HG03432 (cell line): Measurements from ENCODE around the gene ABCA4.
"Not testable (repeated sequence)": the region's sequence is repeated elsewhere in the genome, so short reads cannot be mapped to it uniquely, and the experiment has no call there.

Source experiments
- ATAC-seq: cut with Tn5 transposase; IDR thresholded peaks from one replicate; pipeline ENCODE4 v1.9.1; 2021; ENCODE audit warnings: mild to moderate bottlenecking, moderate library complexity; ENCODE audit not compliant: unreplicated experiment

Gene ABCA4

DNA sequence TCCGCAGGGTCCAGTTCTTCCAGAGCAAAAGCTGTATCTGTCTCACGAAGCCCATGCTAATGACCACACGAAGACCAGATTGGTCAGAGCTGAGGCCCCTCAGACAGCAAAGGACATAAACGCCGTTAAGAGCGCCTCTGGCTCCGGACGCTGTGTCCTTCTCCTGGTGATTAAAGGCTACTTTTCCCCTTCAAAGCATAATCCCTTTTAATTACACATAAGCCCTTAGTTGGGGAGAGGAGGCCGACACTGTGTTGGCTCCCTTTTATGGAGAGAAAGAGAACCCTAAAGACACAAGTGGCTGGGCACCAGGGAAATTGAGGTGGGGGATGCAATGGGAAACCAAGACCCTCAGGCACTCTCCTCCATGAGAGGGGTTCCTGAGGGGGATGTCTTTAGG lies at the start of gene ABCA4:
TSS of gene ABCA4 (minus strand) at position 158 of the 400 bp plus-strand sequence. CDS start at position 55, 103 bp downstream.
- ATAC-seq, result no peak

DNA sequence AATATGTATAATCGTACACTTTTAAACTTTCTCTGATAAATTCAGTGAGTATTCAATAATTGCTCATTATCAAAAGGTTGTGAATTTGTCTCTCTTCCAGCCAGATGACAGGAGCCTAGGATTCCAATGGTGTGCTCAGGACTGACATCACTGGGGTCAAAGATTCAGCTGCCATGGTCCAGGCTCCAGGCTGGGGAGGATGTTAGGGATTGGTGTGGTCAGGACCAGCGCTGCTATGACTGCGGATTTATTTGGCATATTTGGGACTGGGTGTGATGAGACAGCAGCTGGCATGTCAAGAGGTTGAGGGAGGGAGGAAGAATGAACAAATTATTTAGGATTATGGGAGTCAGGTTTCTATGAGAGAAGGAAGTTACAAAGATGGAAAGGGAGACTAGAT lies 48.2 kb upstream of the ABCA4 start:
- no peak for ATAC-seq

DNA sequence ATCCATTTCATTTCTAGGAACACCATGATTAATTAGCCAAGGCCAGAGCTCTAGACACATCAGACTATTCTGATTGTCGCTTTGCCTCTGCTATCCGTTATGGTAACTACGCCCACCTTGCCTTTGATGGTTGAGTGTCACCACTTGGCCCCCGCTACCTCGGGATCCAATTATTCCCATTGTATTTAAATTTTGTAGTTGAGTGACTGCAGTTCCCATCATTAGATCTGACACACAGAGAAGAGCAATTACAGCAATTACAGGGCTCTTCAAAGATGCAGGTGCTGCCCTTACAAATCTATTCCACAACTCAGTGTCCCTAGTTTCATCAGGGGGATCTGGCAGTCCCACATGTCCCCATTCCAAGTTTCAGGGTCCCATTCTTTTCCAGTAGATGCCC lies 44.9 kb upstream of the ABCA4 start:
- ATAC-seq, result no peak

DNA sequence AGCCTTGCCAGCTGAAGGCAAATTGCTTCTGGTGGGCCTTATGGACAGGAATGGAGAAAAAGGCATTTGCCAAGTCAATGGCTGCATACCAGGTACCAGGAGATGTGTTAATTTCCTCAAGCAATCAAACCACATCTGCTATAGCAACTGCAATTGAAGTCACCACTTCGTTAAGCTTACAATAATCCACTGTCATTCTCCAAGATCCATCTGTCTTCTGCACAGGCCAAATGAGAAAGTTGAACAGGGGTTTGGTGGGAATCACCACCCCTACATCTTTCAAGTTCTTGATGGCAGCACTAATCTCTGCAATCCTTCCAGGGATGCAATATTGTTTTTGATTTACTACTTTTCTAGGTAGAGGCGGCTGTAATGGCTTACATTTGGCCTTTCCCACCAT lies 43.9 kb upstream of the ABCA4 start:
- not testable (repeated sequence) for ATAC-seq

DNA sequence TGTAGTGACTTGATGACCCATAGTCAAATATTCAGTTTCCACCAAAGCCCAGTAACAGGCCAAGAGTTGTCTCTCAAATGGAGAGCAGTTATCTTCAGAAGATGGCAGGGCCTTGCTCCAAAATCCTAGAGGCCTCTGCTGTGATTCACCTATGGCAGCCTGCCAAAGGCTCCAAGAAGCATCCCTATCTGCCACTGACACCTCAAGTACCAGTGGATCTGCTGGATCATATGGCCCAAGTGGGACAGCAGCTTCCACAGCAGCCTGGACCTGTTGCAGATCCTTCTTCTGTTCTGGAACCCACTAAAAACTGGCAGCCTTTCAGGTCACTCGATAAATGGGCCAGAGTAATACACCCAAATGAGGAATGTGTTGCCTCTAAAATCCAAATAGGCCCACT lies 43.2 kb upstream of the ABCA4 start:
- not testable (repeated sequence) for ATAC-seq

DNA sequence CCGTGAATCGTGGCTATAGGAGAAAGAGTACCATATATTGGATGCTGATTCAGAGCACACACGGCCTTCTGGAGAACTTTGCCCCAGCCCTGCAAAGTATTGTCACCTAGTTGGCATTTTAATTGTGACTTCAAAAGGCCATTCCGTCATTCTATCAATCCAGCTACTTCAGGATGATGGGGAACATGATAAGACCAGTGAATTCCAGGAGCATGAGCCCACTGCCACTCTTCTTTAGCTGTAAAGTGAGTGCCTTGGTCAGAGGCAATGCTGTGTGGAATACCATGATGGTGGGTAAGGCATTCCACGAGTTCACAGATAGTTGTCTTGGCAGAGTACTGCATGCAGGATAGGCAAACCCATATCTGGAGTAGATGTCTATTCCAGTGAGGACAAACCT lies 42.3 kb upstream of the ABCA4 start:
- not testable (repeated sequence) for ATAC-seq

DNA sequence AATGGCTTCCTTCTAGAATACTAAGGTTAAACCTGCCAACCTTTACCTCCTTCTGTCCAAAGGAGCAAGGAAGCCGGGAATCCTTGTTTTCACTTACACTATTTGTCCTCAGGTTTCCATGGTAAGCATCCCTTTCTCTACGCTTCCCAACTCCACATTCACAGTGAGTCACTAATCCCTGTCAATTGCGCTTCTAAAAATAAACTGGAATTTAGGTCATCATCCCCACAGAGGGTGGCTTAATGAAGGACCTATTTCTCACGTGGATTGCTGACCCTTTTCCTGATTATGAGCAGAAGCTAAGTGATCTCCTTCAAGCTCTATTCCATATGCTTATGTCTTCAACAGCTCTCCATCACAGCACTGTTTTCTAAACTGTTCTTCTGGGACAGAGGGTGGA lies 39.9 kb upstream of the ABCA4 start:
- no peak for ATAC-seq

DNA sequence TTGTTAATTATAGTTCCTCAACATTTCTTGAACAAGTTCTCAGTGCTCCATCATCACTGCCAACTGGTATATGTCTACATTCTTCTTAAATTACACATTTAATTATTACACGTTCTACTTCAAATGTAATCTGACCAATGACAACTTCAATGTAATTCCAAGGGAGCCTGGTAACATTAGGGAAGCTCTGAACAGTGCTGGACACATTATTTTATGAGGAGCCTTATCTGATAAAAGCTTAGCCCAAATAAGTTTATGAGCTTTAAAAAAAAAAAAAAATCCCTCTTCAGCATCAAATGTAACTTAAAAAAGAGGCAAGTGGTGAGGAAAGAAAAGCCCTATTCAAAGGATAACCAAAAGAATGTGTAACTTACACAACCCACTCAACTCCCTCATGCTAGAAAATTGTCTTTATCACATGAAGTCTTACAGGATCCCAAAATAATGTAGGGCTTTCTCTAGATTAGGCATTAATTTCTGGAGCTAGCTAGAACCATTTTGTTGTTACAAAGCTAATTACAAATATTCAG lies 35.2 kb upstream of the ABCA4 start:
- no peak for ATAC-seq

DNA sequence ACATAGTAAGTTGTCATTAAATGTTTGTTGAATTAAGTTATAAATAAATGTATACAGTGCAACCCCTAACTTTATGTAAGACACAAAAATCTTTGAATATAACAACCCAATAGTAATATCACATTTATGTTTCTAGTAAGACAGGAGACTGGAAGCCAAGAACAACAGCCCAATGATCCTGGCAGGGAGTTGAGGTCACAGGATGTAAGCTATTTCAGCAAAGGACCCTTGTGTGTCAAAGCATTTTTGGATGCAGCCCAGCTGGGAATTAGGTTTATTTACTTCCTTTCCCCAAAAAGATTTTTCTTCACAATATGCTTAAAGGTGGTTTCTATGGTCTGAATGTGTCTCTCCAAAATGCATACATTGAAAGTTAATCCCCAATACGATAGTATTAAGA lies 34.0 kb upstream of the ABCA4 start:
- ATAC-seq, result no peak

DNA sequence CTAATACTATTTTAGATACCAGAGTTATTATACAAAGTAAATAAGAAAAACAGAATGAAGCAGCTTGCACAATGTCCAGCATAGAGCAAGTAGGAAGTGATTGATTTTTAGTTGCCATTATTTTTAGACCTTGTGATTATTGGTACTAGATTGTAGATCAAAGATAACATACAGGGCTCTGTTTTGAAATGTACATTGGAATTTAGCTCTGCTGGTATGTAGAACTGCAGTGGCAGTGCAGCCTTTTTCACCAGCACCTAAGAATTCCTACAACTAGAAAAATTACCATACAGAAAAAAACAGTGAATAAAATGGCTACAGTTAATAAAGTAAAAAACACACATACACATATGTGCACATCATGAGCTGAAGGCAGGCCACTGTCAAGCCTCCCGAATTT lies 32.2 kb upstream of the ABCA4 start:
- ATAC-seq, result no peak

DNA sequence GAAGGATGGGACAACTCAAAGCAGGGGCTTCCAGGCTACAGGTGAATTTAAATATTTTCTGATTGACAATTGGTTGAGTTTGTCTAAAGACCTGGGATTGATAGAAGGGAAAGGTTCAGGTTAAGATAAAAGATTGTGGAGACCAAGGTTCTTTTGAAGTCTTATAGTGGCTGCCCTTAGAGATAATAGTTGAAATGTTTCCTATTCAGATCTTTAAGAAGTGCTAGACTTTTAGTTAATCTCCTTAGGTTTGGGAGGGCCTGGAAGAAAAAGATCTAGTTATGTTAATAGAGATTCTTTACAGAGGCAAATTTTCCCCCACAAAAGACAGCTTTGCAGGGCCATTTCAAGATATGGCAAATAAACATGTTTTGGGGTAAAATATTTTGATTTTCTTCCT lies 28.2 kb upstream of the ABCA4 start:
- ATAC-seq, result not testable (repeated sequence)

DNA sequence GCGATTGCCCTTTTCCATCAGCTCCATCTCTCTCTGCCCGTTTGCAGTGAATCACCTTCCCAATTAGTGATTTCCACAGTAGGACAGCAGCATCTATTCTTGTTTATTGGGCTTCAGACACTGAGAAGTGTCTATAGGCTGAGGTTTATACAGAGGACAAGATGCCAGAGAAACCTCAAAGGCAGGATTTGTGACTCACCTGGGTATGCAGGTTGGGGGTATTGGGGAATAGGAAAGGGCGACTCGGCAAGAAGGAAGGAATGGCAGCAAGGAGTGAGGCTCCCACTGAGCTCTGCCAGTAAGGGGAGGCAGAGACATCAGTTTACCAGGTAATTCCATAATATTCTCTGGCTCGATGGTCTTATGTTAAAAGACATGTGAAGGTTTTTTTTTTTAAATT lies 25.3 kb upstream of the ABCA4 start:
- no peak for ATAC-seq

DNA sequence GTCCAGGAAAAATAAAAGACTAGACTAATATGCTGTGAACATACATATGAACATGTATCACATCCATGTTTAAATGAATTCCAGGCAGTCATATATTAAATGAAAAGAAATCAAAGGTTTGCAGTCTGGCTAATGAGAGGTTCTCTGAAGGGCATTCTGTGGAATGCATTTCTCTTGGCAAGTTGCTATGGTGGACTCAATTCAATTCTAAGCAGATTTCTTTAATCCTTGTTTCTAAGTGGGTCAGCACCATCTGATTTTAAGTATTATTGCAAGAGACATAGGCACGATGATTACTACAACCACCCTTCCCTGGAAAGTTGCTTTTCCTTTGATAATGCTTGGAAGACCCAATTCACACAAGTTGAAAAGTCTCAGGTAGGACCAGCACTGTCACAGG lies 23.9 kb upstream of the ABCA4 start:
- no peak for ATAC-seq

DNA sequence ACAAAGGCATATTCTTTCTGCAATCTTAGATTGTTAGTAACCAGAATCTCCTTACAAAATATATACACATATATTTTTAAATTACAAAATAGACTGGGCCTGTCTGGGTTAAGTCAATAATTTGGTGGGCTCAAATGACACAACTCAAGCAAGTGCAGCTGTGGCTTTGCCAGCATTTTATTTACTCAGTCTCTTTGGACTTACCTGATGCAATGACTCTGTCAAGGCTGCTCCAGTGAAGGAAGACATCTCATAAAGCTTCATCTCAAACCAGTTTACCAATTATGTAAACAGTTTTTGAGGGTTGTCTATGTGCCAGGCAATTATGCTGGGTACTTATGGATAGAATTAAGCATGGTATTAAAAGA lies 22.8 kb upstream of the ABCA4 start:
- no peak for ATAC-seq

DNA sequence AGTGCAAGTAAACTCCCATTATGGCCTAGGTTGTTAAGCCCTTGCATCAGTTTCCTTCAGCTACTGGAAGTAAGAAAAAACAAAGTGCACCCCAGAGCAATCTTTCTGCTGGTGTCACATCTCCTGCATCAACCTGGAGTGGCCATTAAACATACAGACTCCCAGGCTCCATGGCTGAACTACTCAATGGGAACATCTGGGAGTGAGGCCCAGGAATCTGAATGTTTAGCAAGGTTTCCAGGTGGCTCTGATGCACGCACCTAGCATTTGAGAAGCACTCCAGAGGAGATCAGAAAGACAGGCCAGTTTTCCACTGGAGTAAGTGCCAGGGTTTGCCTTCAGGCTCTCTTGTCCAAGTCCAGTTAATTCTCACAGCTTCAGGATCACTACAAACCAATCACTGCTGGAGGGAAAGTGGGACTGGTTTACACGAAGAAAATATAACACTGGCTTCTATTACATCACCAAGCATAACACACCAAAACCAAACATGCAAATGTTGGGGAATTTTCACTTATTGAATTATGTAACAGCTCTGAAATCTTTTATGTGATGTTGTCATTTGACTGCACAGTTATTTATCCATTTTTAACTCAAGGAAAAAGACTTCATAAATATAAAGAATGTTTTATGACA lies 22.3 kb upstream of the ABCA4 start:
- ATAC-seq, result no peak

DNA sequence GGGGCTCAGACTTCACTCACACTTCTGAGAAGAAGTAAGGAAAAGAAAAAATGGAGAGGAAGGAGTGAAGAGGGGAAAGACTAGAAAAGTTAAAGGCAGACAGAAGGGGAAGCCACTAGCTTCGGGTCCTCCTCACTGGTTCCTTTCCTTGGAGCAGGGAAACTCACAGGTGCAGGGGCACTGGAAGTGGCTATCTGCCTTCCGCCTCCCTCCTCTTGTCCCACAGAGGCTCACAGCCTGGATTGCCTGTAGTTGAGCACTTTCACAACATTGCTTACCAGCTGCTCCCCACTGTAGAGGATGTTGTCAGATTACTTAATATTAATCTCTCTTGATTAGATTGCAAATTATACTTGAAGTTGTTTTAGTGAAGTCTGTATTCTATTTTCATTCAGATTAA lies 21.6 kb upstream of the ABCA4 start:
- ATAC-seq, result no peak

DNA sequence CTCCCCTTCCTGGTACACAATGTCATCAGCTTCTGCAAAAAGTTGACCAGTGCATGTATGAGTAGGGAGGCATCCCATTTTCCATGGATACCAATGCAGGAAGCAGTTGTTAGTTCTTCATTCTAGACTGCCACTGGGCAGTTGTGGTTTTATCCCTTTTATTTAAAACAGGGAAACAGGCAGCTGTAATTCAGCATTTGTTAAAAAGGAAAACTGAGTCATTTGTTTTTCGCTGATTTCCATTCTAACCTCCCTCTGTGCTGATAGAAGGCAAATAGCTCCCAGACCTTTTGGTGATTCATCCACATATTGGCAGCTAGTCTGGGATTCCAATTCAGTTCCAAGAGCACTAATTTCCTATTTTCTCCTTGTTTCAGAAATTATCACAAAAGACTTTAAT lies 21.1 kb upstream of the ABCA4 start:
- ATAC-seq, result no peak

DNA sequence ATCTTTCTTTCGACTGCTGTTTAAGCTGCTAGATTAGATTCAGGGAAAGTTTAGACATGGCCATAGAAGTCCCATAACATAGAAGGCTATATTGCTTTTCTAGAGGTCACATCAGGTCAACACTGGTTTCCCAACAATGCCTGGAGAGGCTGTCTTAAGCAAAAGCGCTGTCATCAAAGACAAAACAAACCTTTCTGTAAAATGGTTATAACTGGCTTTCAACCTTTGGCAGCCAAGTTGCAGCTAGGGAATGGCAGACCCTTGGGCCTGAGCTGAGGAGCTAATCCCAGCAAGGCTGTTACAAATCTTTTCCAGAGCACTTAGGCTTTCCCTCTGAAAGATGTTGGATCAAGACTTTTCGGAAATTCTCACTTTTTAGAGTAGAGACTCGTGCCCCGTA lies 11.2 kb upstream of the ABCA4 start:
- no peak for ATAC-seq

DNA sequence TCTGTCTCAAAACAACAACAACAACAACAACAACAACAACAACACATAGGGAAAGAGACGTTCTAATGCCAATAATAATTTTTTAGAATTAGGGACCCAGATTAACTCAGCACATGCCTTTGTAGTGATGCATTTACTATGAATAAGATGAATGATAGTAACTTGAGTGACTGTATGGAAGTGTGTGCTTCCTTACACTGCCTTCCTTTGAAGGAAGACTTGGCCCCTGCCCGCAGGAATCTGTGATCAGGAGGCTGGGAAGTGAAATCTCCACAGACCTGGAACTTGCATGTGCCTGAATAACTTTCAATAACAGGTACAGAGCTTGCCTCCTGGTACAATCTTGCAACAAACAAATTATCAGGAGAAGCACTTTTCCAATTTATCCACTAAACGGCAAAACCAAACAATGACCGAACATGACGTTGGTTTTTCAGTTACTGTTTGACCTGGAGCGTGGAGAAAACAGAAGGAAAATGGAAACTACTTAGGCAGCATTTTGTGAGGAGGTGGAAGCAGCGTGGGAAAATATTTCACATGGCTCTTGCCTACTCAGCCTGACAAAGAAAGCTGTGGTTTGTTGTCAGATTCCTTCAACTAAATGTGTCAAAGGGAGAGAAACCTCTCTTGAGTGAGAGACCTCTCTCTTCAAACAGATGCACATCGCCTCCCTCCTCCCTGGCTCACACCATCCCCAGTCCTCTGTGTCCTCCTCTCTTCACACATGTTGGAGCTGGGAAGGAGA lies 10.1 kb upstream of the ABCA4 start:
- no peak for ATAC-seq

DNA sequence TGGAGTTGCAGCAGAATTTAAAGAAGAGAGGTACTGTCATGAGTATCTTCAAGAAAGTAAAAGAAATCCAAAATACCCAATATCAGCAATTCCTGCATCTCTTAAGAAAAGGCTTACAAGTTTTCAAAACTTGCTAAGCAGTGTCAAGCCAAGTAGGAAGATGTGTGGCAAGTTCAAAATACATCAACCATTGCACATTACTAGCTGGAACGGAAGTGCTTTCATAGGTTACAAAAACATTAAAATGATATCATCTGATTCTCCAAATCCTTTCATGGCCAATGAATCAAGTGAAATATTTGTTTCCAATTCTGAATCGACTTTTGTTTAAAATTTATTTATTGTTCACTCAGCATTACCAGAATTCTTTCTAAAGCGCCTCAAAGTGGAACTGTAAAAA lies 5.7 kb upstream of the ABCA4 start:
- no peak for ATAC-seq

DNA sequence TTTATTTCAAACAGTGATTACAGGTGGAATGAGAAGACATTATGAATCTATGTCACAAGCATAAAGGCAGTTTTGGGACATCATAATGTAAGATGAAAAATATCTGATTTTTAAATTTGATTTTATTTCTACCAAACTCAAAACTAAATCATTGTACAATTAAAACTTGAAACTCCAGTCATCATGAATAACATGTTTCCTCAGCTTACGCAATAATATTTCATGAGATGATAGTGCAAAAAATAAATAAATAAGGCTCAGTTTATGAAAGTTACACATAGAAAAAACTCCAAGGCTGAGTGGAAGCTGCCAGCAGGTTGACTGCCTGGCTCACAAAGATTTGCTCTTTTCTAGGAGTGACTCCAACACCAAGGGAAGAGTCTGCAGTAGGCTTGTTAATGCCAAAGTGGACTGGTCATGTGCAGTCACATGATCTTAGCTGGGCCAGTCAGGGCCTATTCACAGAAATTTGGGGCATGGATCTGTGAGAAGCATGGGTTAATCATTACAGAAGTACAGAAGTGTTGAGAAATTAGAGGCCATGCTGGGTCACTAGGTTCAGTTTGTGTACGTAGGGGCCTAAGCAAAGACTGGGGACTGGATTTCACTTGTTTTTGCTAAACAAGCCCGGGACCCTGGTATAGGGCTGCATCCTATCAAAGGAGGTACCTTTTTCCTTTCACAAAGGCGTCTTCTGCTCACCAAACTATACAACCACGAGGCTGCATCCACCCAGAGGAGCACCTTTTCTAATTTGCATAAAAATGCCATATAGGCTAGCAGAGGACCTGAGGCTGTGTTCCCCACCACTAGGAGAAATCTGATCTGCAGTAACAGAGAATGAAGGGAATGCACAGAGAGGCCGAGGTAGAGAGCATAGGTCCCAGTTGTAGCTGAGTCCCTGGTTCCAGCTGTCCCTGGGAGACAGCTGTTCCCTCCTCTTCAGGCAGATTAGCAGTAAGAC lies 4.9 kb upstream of the ABCA4 start:
- no peak for ATAC-seq
